Natural killer cell treated with Interleukin-12 subunit alpha and Interleukin-12 subunit beta and Interleukin-15 and Interleukin-18, amount 100 ng/mL, for 72 hours (primary cell): ENCODE results near the gene IRF3. TPM values are rescaled to one million over a fixed set of nuclear protein-coding genes. Genes with fewer than 3 reads are reported as not detected.

Experiments
- ATAC-seq, 2 donors: fragments of 150-1000 bp; cut with Tn5 transposase in 1 of 2; sonication (Bioruptor Pico), chemical (Tn5 transposase) in 1 of 2; 2 replicates each; pipeline ENCODE4 v1.10.0; 2021
- DNase-seq: peaks from one replicate; pipeline ENCODE4 v3.0.0; 2022; ENCODE audit warnings: low spot score
- H3K27ac Mint-ChIP-seq, 2 donors: 1 replicate in 1 of 2; 2 replicates in 1 of 2; pipeline ENCODE4 v1.8.0; 2022; ENCODE audit warnings: mixed read lengths in 2 of 2, mild to moderate bottlenecking in 1 of 2, moderate library complexity in 1 of 2
- H3K27me3 Mint-ChIP-seq, 2 donors: 1 replicate in 1 of 2; 2 replicates in 1 of 2; pipeline ENCODE4 v1.8.0; 2022; ENCODE audit warnings: mixed read lengths in 2 of 2
- H3K36me3 Mint-ChIP-seq: one replicate; pipeline ENCODE4 v1.8.0; 2022; ENCODE audit warnings: mixed read lengths
- H3K4me1 Mint-ChIP-seq, 2 donors: 1 replicate in 1 of 2; 2 replicates in 1 of 2; pipeline ENCODE4 v1.8.0; 2022; ENCODE audit warnings: low read depth in 2 of 2, mixed read lengths in 2 of 2, mild to moderate bottlenecking in 1 of 2
- H3K4me3 Mint-ChIP-seq: one replicate; pipeline ENCODE4 v1.8.0; 2022; ENCODE audit warnings: mixed read lengths
- H3K9me3 Mint-ChIP-seq: 2 replicates; pipeline ENCODE4 v1.8.0; 2022; ENCODE audit warnings: mixed read lengths
- total RNA-seq, 2 donors: library from RNA; stranded (reverse); gene quantifications; one replicate each; pipeline ENCODE4 v1.2.3, GENCODE V29; 2022

IRF3 gene
- total RNA-seq, 2 donors from 2014 or later, result 167 to 185 TPM

DNA sequence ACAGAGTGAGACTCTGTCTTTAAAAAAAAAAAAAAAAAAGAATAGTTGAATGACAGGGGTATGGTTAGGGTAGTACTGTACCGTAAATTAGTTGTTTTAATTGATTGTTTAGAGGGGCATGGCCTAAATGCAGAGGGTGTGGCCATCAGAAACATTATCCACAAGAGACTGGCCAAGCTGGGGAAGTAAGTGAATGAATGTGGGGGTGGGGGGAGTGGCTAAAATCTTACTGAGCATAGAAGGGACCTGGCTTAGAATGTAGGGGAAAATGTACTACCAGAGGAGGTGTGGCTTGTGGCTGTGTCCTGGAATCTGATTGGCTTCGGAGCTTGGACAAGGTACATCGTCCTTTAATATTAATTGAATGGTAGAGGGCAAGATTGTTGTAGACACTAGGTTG lies 3.9 kb upstream of the IRF3 start:
- ATAC-seq (no peak), DNase-seq (no peak)
- H3K27me3 Mint-ChIP-seq, result no peaks in the 10 kb centered on the region
- H3K27ac Mint-ChIP-seq, result no peak overlapping the region
- no peak overlapping the region for H3K4me3 Mint-ChIP-seq
- peaks cover 41% of the 10 kb centered on the region in 2 donors for H3K4me1 Mint-ChIP-seq
- H3K36me3 Mint-ChIP-seq, result peaks cover 4% of the 10 kb centered on the region
- H3K9me3 Mint-ChIP-seq, result no peaks in the 10 kb centered on the region

DNA sequence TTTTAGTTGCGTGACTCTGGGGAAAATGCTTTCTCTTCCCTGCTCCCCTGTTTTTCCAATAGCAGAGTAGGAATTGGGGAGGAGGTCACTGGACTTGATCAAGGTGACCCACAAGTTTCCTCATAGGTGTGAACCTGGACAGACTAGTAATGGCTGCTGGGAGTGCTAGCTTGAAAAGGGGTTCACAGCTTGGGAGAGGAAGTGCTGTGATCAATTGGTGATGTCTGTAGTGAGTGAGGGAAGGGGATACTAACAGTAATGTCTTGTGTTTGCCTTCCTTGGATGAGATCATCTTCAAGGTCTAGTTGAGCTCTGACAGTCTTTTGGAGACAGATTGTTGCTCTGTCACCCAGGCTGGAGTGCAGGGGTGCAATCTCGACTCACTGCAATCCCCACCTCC lies 1.8 kb upstream of the IRF3 start:
- Mint-ChIP-seq H3K9me3 (no peaks in the 10 kb centered on the region), H3K36me3 (peaks cover 4% of the 10 kb centered on the region), H3K27ac (peak overlapping the region in 1 of 2 donors; percentile 94), H3K4me3 (peak overlapping the region; percentile 99), H3K4me1 (peaks cover 43 to 46% of the 10 kb centered on the region in 2 donors), H3K27me3 (no peaks in the 10 kb centered on the region)
- no peak for DNase-seq
- no peak for ATAC-seq

DNA sequence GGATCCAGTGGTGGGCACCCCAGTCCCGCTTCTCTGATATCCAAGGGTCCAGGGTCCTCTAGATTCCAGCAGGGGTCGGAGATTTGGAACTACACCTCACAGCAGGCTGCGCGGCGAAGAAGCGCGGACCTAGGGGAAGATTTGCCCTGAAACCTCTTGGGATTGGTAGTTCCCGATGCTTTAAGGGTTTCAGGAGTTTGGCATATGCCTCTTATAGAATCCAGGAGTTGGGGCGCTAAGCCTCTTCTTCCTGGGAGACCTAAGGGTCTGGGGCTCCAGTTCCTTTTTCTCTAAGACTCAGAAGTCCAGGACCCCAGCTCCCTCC lies 425 bp upstream of the IRF3 start:
- Mint-ChIP-seq H3K9me3 (no peaks in the 10 kb centered on the region), H3K4me3 (peak overlapping the region; percentile 99), H3K4me1 (peaks cover 34 to 38% of the 10 kb centered on the region in 2 donors), H3K36me3 (peaks cover 4% of the 10 kb centered on the region), H3K27ac (peak overlapping the region; percentile 94 to 100), H3K27me3 (no peaks in the 10 kb centered on the region)
- ATAC-seq, result no peak
- no peak for DNase-seq

DNA sequence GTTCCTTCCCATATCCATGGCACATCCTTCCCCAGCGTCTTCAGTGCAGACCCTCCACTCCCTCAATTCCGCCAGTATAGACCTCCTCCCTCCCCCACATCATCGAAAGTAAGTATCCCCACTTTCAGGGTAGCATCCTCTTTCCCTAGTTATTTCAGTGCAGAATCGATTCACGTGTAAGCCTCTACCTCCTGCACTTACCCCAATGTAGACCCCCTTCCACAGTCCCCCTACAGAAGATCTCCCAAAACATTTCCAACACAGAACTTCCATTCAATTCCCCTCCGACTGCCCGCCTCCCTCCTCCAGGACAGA lies 664 bp downstream of the IRF3 start:
- no peak for ATAC-seq
- peaks cover 34 to 38% of the 10 kb centered on the region in 2 donors for H3K4me1 Mint-ChIP-seq
- H3K27ac Mint-ChIP-seq, result peak overlapping the region; percentile 94 to 100
- H3K9me3 Mint-ChIP-seq, result no peaks in the 10 kb centered on the region
- H3K4me3 Mint-ChIP-seq, result peak overlapping the region; percentile 99
- no peak for DNase-seq
- peaks cover 4% of the 10 kb centered on the region for H3K36me3 Mint-ChIP-seq
- no peaks in the 10 kb centered on the region for H3K27me3 Mint-ChIP-seq

- Mint-ChIP-seq H3K27me3 (no peaks in the 10 kb centered on the region), H3K9me3 (no peaks in the 10 kb centered on the region), H3K4me1 (peaks cover 34 to 35% of the 10 kb centered on the region in 2 donors), H3K36me3 (peaks cover 4% of the 10 kb centered on the region), H3K27ac (peak overlapping the region; percentile 94 to 100), H3K4me3 (peak overlapping the region; percentile 99)
- ATAC-seq (peak; percentile 79 to 87), DNase-seq (peak; percentile 88)
Measured at GRCh38 chr19:49664171-49665035, 1.3 kb downstream of the IRF3 start.

DNA sequence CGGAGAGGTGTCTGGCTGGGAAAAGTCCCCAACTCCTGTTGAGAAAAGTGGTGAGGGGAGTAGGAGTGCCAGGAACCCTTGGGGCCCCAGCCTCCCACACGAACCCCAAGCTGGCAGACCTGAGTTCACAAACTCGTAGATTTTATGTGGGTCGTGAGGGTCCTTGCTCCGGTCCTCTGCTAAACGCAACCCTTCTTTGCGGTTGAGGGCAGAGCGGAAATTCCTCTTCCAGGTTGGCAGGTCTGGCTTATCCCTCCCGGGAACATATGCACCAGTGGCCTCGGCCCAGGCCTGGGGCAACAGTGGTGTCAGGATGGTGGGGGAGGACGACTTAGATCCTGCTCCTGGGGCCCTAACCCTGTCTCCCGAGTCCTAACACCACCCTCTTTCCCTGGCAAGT lies 2.4 kb downstream of the IRF3 start:
- no peaks in the 10 kb centered on the region for H3K27me3 Mint-ChIP-seq
- ATAC-seq (no peak), DNase-seq (no peak)
- H3K4me3 Mint-ChIP-seq, result peak overlapping the region; percentile 99
- peaks cover 4% of the 10 kb centered on the region for H3K36me3 Mint-ChIP-seq
- no peaks in the 10 kb centered on the region for H3K9me3 Mint-ChIP-seq
- peak overlapping the region; percentile 94 to 100 for H3K27ac Mint-ChIP-seq
- peaks cover 34 to 35% of the 10 kb centered on the region in 2 donors for H3K4me1 Mint-ChIP-seq

DNA sequence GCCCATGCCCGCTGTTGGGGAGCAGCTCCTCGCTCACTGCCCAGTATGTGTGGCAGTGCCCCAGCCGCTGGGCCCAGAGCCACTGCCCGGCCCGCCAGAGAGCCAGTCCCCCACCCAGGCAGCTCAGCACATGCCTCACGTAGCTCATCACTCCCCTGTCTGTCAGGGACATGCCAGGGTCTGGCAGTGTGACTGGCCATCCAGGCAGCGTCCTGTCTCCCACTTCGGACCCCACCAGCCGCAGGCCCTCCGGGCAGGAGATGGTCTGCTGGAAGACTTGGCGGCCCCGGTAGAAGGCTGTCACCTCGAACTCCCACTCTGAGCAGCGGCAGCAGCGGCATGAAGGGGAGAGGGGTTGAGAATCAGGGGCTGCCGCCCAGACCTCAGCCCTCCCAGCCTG lies 3.6 kb downstream of the IRF3 start:
- DNase-seq, result no peak
- no peak for ATAC-seq
- Mint-ChIP-seq H3K4me3 (no peak overlapping the region), H3K36me3 (peaks cover 4% of the 10 kb centered on the region), H3K27ac (peak overlapping the region in 1 of 2 donors; percentile 94), H3K27me3 (no peaks in the 10 kb centered on the region), H3K4me1 (peaks cover 29 to 33% of the 10 kb centered on the region in 2 donors), H3K9me3 (no peaks in the 10 kb centered on the region)

GRCh38 chr19:49660338-49660961 lies 5.2 kb downstream of the IRF3 start:
- no peaks in the 10 kb centered on the region for H3K27me3 Mint-ChIP-seq
- ATAC-seq (no peak), DNase-seq (no peak)
- no peak overlapping the region for H3K4me3 Mint-ChIP-seq
- no peaks in the 10 kb centered on the region for H3K9me3 Mint-ChIP-seq
- no peak overlapping the region for H3K27ac Mint-ChIP-seq
- H3K4me1 Mint-ChIP-seq, result peaks cover 19 to 34% of the 10 kb centered on the region in 2 donors
- peaks cover 2% of the 10 kb centered on the region for H3K36me3 Mint-ChIP-seq

DNA sequence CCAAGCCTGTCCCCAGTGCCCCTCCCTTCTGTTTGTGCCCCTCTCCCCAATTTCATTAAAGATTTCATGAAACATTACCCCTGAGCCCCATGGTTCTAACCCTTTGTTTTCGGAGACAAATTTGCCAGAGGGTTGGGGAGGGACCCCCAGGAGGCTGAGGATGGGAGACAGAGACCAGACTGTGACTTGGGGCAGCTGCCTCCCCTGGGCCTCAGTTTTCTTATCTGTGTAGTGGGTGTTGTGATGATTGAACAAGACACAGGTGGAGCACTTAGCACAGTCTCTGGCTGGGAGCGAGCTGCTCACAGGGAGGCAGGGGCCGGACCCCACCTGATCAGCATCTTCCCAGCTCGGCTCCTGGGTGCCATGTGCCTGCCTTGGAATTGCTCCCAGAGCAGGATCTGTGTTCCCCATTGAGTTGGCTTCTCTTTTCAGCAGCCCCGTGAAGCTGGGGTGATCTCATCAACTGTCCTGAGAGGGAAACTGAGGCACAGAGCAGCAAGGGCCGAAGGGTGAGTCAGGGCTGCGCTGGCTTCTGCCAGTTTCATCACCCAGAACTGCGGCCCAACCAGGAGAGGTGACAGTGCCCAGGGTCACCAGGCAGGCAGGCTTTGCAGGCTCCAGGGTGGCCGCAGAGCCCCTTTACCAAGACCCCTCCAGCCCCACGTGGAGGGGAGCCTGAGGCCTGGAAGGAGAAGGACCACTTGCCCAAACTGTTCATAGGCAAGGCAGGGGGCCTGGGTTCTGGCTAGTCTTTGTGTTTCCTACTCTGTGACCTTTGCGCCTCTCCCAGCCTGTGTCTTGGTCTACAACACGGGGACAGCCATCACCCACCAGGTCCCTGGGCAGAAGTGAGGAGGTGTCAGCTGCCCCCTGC lies 6.9 kb downstream of the IRF3 start:
- no peak overlapping the region for H3K27ac Mint-ChIP-seq
- H3K4me1 Mint-ChIP-seq, result peaks cover 9 to 29% of the 10 kb centered on the region in 2 donors
- ATAC-seq (no peak), DNase-seq (no peak)
- no peak overlapping the region for H3K4me3 Mint-ChIP-seq
- peaks cover 5% of the 10 kb centered on the region for H3K36me3 Mint-ChIP-seq
- no peaks in the 10 kb centered on the region for H3K27me3 Mint-ChIP-seq
- H3K9me3 Mint-ChIP-seq, result no peaks in the 10 kb centered on the region

DNA sequence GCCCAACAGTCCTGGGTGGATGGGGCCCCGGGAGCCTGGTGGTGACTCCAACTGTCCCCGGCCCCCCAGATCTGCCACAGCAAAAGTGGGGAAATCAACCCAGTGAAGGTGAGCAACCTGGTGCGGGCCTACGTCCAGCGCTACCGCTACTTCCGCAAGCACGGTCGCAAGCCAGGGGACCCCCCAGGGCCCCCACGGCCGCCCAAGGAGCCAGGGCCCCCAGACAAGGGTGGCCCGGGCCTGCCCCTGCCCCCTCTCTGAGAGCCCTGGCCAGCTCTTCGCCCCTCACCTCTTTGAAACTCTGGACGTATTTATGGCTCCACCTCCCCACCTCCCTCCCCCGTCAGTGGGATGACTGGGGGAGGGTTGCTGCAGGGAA lies 7.5 kb downstream of the IRF3 start:
- Mint-ChIP-seq H3K9me3 (no peaks in the 10 kb centered on the region), H3K27ac (no peak overlapping the region), H3K4me3 (no peak overlapping the region), H3K36me3 (peaks cover 5% of the 10 kb centered on the region), H3K4me1 (peaks cover 8 to 29% of the 10 kb centered on the region in 2 donors), H3K27me3 (no peaks in the 10 kb centered on the region)
- DNase-seq (no peak), ATAC-seq (no peak)

DNA sequence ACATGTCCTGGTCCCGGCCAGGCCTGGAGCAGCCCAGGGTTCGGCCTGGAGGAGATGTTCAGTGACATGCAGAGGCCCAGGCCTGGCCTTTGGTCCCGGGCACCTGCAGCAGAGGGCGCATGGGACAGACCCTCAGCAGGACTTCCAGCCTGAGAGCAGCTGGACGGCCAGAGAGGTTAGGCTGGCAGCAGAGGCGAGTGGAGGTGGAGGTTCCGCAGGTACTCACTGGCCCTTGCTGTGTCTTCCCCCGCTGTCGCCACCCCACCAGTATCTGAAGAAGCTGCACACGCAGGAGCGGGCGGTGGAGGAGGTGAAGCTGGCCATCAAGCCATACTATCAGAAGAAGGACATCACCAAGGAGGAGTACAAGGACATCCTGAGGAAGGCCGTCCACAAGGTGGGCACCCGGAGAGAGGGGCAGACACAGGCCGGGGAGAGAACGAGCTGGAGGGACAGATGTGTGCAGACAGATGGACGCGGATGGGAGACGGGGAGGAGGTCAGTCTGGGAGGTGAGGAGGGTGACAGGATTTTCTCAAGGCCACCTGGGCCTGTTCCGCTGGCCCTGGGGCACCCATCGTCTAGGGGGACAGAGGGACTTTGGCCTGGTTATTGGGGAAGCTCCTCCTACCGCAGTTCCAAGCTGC lies 8.0 kb downstream of the IRF3 start:
- ATAC-seq, result no peak
- Mint-ChIP-seq H3K36me3 (peaks cover 5% of the 10 kb centered on the region), H3K9me3 (no peaks in the 10 kb centered on the region), H3K27ac (no peak overlapping the region), H3K4me3 (no peak overlapping the region), H3K4me1 (peaks cover 8 to 25% of the 10 kb centered on the region in 2 donors), H3K27me3 (no peaks in the 10 kb centered on the region)
- no peak for DNase-seq

- no peaks in the 10 kb centered on the region for H3K27me3 Mint-ChIP-seq
- peak overlapping the region; percentile 80 to 88 for H3K27ac Mint-ChIP-seq
- DNase-seq (no peak), ATAC-seq (peak in 1 of 2 donors; percentile 43)
- H3K4me1 Mint-ChIP-seq, result peaks cover 8 to 25% of the 10 kb centered on the region in 2 donors
- H3K36me3 Mint-ChIP-seq, result peaks cover 5% of the 10 kb centered on the region
- peak overlapping the region; percentile 32 for H3K4me3 Mint-ChIP-seq
- no peaks in the 10 kb centered on the region for H3K9me3 Mint-ChIP-seq
Measured at GRCh38 chr19:49656456-49657109, 9.1 kb downstream of the IRF3 start.
